ENCODE results near the gene MRC2. TPM values are rescaled to one million over a fixed set of nuclear protein-coding genes. Genes with fewer than 3 reads are reported as not detected.

The MRC2 gene
- total RNA-seq, 1 donor from 2014 or later, result 34.0 TPM

GRCh38 chr17:62703261-62703775, 75.8 kb downstream of the MRC2 start:
- peak; percentile 86 for ATAC-seq

DNA sequence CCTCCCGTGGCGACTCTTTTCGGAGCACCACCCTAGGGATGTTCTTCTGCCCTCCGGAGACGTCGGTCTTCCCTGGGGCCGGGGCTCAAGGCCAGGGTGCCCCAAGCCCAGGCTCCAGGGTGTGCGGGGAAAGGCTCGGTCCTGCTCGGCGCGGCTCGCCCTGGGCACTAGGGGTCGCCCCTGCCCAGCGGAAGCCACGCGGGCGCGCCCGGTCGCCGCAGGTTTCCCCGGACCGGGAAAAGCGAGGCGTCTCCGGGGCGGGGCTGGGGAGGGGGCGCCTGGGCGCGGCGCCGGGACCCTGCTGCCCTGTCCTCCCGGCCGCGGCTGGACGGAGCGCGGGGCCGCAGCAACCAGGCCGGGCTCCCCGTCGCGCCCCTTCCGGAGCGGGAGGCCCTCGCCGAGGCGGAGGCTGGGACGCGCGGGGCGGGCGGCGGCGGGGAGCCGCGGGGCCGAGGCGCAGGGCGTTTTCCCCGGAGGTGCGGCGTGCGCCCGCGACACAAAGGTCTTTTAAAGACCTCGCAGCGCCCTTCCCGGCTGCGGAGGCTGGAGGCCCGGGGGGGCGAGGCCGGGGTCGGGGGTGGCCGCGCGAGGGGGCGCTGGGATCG, 76.4 kb downstream of the MRC2 start:
- peak; percentile 89 for ATAC-seq

DNA sequence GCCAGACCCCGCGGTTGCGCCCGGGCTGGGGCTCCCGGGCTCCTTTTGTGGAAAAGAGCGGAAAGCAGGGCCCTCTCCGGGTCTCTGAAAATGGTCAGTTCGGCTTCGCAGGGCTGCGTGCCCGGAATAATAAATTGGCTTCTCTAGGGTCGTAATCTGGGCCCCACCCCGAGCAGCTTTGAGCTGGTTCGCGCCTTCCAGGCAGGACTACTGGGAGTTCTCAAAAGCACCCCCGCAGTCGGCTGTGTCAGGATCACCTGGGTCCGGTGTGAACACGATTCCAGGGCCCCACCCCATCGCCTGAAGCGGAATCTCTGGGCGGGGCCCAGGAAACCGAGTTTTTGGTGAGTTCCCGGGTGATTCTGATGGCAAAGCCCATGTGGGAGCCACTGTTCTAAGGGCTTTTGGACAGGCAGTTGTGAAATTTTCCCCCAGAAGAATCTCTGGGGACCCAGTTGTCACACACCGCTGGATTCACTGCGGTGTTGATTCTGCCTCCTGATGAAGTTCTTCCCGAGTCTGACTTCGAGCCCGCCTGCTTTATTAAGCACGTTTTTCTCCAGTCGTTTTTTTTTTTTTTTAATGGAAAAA, 77.0 kb downstream of the MRC2 start:
- peak; percentile 69 for ATAC-seq

DNA sequence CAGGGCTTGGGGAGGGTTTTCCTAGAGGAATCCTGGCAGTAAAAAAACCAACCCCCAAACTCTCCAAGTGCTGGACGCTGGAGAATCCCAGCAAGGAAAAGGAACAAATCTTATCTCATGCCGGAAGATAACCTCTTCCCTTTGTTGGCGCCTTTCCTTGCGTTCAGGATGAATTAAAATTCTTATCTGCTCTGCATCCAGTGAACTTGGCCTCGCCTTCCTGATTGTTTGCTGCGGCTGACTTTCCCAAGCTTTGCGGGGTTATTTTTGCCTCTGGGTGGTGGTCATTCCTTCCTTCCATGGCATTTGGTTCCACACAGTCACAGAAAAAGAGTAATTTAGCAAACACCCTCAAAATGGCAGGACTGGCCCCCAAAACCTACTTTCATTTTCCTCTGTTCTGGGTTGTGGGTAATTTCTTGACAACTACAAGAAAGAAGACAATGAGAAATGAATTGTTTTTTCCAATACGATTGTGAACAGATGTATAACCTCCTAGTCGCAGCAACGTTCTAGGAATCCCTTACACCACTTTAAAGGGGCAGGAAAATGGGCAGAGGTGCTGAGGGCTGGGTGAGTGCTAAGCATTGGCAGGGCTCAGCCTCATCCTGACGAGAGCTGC, 77.8 kb downstream of the MRC2 start:
- ATAC-seq, result no peak

- no peak for ATAC-seq
These were observed 78.5 kb downstream of the MRC2 start for GRCh38 chr17:62705778-62706597.

DNA sequence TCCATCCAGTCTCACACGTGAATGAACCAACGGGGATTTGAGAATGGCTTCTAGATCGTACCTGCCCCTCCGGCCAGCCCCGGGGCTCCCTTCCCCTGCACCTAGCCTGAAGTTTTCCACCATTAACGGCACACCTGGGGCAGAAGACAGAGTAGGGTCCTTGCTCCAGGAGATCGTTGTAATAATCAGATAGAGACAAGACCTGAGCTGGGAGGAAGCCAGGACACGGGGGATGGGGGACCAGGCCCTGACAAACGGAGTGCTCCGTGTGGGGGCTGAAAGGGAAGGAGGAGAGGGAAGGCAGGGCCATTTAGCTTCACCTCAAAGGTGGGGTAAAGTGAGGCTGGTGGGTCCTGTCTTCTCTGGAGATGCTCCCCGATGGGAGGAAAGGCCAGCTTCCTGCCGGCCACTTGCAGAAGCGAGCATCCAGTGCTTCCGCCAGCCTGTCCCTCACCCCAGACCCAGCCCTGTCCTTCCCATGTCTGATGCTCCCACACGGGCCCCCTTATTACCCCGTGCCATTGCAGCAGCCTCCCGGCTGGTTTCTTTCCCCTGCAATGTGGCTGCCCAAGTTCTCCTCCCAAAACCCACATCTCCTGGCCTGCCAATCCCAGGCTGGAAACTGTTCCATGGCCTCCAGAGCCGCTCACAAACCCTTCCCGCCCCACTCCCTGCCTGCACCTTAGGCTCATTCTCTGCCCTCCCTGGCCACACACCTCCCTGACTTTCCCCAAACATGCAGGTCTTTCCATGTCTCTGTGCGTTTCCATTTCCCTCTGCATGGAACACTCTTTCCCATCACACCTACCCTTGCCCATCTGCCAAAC, 79.3 kb downstream of the MRC2 start:
- ATAC-seq, result no peak

DNA sequence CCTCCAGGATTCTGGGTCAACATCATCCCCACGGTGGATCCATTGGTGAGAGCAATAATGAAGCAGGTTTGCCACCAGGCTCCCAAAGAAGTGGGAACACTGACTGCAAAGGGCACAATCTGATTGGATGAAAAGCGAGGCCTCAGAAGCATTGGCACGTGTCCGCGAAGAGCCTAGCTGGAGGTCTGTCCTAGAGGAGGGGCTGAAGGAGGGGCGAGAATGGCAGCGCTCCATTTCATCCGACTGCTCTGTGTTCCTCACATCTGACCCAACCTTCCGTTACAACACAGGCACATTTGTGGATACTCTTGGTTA, 79.9 kb downstream of the MRC2 start:
- no peak for ATAC-seq

GRCh38 chr17:62708587-62708986, 81.1 kb downstream of the MRC2 start:
- no peak for ATAC-seq

- ATAC-seq, result no peak
These were observed 84.7 kb downstream of the MRC2 start for GRCh38 chr17:62712171-62712581.

DNA sequence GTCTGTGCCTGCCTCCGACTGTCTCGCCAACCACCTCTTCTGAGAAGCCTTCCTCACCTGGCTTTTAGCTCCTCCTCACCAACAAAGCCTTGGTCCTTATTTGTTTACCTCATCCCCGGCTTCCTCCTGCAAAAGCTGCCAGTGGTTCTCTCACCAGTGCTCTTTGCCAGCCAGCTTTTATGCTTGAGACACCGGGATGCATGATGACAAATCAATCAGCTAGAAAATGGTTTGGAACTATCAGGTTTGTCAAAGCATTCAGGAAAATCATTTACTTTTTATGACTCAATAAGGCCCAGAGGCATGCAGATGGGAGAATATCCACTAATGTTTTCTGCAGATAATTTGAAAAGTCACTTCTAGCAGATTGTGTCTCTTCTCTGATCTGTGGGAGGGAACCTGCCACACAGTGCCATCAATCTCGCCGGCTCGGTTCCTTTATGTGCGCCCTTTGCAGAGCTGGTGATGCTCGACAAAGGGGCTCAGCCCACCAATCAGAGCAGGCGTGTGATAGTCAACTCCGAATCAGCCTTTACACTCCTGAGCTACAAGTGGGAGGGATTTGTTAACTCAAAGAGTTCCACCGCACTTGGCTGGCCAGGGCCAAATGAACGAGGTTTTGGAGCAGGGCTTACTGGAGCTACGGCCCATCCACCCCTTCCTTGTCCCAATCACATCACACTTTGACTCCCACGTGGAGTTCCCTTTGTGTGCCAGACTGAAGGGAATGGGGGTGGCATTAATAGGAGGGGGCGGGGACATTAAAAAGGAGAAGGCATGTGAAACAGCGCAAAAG, 85.8 kb downstream of the MRC2 start:
- ATAC-seq, result no peak

DNA sequence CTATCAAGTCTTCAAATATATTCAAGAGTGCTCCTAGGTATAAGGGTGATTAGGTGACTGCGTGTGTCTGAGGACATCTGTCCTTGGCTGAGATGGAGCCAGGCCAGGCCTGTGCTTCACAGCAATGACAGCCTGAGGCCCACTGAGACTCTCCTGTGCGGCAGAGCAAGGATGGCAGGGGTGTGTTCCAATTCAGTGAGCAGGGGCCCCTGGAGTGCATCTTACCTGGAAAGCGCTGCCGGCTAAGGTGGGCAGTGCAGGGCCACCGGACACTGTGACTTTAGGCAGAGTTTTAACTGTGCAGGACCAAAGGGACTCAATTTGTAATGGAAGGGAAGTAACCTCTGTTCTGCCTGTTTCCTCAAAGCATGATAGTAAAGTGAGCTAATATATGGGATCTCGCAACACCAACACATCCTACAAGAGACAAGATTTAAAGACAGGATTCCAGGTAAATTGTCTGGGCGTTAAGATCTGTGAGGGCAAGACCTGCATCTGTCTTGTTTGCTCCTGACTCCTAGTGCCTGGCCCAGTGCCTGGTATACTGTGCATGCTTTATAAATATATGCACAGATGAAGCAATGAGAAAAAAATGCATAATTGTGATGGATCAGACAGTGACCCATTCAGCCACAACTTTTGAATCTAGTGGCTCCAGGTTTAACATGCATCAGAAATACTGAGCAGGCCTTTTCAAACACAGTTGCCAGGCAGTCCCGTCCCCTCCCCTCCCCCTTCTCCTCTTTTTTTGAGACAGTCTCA, 86.7 kb downstream of the MRC2 start:
- no peak for ATAC-seq

DNA sequence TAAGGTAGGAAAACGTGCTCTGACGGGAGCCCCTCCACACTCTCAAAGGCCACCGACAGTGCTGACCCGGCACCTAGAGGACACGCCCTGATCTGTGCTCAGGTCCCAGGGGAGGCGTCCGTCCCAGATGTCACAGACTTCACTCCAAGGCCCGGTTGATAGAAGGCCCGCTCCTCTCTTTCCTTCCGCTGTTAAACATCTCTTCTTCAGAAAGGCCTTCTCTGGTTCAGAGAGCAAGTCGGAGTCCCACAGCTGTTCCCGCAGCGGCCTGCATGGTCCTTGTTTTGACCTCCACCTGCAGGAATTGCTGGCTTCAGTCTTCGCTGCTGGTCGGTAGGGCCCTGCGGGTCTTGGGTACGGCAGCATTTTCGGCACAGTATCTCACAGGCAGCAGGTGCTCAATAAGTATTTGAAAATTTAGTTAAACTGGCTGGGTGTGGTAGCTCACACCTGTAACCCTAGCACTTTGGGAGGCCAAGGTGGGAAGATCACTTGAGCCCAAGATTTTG, 88.5 kb downstream of the MRC2 start:
- no peak for ATAC-seq

GRCh38 chr17:62716834-62717588, 89.5 kb downstream of the MRC2 start:
- ATAC-seq, result no peak

- no peak for ATAC-seq
These were observed 90.1 kb downstream of the MRC2 start for GRCh38 chr17:62717589-62717855.

DNA sequence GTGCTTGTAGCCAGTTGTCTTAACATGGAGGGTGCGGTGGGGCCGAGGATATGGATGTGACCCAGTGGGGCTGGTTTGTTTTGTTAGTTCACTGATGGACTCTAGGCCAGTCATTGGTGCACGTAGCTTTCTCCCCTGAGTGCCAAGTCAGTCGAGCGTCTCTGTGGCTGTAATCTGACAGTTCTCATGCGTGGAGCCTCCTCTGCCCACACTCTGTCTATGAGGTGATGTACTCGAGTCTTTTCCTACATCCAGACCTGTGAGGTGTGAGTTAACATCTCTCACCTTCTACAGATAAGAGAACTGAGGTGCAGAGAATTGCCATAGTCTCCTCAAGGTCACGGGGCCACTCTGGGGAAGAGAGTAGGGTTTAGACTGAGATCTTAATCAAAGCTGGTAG, 90.4 kb downstream of the MRC2 start:
- ATAC-seq, result no peak

DNA sequence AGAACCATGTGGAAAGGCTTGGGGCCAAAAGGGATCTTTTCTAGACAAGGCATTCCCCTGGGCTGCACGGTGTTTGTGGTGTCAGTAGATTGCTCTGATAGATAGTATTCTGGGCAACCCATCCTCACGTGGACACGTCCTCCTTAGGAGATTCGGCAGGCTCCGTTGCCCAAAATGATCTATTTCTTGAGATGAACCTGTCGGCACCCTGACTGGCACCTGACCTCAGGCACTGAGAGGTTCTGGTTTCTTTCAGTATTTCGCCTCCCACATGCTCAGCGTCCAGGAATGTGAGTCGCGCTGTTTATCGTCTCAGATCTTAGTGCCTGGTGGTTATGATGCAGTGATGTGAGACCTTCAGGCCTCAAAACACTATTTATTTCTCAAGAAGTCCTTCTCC, 91.0 kb downstream of the MRC2 start:
- no peak for ATAC-seq

- ATAC-seq, result no peak
These were observed 92.1 kb downstream of the MRC2 start for GRCh38 chr17:62719586-62719985.

DNA sequence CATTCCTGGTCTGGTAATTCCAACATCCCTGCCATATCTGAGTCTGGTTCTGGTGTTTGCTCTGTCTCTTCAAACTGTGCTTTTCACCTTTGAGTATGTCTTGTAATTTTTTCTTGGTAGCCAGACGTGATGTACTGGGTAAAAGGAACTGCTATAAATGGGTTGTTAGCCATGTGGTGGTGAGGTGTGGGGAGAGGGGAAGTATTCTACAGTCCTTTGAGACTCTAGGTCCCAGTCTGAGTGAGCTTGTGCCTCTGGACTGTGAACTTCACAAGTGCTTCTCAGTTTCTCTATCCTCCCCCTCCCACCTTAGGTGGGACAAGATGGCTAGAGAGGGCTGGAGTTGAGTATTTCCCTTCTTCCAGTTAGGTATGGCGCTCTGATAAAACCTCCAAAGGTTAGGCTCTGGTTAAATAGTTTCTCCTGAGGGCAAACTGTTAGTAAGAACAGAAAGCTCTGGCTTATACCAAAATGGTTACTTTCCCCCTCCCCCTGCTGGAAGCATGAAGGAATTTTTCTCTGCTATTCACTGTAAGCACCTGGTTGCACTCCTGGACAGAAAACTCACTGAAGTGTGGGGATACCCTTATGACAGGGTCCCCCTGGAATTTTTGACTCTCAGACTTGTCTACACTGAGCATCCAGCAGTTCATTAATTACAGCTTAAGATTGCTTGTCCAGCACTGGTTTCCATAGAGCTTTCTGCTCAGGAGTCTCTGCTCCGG, 92.8 kb downstream of the MRC2 start:
- no peak for ATAC-seq

- ATAC-seq, result no peak
These were observed 95.2 kb downstream of the MRC2 start for GRCh38 chr17:62722625-62723024.
